HCT116 (cell line): ENCODE measurements around the gene COL23A1.

Experiments
- CTCF ChIP-seq, 3 experiments: fragments of 200-600 bp in 1 of 3; sonication (generic) in 1 of 3; IDR thresholded peaks in 2 of 3; conservative IDR thresholded peaks in 1 of 3; 2 replicates each; pipeline ENCODE4 v1.5.1; 2012 to 2017; ENCODE audit warnings: low read depth in 2 of 3, low read length in 2 of 3, antibody characterized with exemption in 1 of 3, borderline replicate concordance in 1 of 3, control low read depth in 1 of 3, mild to moderate bottlenecking in 1 of 3, mixed read lengths in 1 of 3, mixed run types in 1 of 3, moderate library complexity in 1 of 3; ENCODE audit not compliant: insufficient read depth in 1 of 3
- POLR2A ChIP-seq: IDR thresholded peaks from 2 replicates; pipeline ENCODE4 v1.7.0; 2011; ENCODE audit warnings: borderline replicate concordance; ENCODE audit not compliant: insufficient read depth, insufficient read length; ENCODE audit errors: extremely low read depth

DNA sequence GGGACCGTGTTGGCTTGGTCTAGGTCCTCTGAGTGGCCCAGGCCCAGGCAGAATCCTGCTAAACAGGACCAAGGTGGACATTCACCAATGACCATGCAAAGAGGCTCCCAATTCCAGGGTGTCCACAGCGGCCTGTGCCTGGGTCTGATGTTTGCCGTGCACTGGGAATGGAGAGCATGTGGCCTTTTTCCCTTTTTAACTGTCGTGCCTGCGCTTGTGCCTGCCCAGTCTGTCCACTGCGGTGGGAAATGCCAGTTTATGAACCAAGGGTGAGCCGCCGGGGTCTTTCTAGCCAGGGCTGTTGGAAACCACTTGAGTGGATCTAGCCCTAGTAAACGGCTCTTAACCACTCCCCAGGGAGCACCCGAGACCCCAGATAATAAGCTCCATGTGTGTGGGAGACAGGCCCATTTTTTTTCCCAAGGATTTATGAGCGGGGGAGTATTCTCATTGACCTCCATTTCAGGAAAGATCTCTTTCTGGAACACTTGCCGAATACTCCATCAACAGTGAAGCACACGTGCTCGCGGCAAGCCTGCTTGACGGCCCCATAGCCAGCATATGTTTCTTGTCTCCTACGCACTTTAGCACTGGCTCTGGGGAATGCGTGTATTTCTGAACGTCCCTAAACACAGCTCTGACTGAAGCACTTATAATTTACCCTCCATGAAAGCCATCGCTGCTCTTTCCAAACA, 264.4 kb downstream of the COL23A1 start:
- TF ChIP-seq CTCF (IDR thresholded peaks at IDR 0.05 in 2 of 3, conservative IDR thresholded peaks at IDR 0.05 in 1 of 3; ENCODE audit: borderline replicate concordance in 1 of 3, insufficient read depth in 1 of 3, low read depth in 2 of 3, low read length in 2 of 3), result no peak
- TF ChIP-seq POLR2A, result no peak
